KOPT-K1 (cell line): ENCODE results near the gene FHL2.
A peak's percentile ranks its signal among the peaks of the same experiment; 100 is the strongest.
"Not testable (repeated sequence)": the region's sequence is repeated elsewhere in the genome, so short reads cannot be mapped to it uniquely, and the experiment has no call there.

Experiments used
- H3K27ac ChIP-seq: fragments of 200-600 bp; sonication (generic); 2 replicates; pipeline ENCODE4 v1.5.1; 2016; ENCODE audit warnings: antibody characterized with exemption, mild to moderate bottlenecking, low read depth, low read length; ENCODE audit not compliant: poor library complexity, severe bottlenecking
- H3K36me3 ChIP-seq: fragments of 200-600 bp; sonication (generic); 2 replicates; pipeline ENCODE4 v1.5.1; 2017; ENCODE audit warnings: antibody characterized with exemption, mild to moderate bottlenecking, low read length, moderate library complexity; ENCODE audit not compliant: insufficient read depth
- H3K9me3 ChIP-seq: fragments of 200-600 bp; sonication (generic); 2 replicates; pipeline ENCODE4 v1.5.1; 2017; ENCODE audit warnings: antibody characterized with exemption, low read length, mild to moderate bottlenecking; ENCODE audit not compliant: insufficient read depth, poor library complexity, severe bottlenecking

Gene FHL2

DNA sequence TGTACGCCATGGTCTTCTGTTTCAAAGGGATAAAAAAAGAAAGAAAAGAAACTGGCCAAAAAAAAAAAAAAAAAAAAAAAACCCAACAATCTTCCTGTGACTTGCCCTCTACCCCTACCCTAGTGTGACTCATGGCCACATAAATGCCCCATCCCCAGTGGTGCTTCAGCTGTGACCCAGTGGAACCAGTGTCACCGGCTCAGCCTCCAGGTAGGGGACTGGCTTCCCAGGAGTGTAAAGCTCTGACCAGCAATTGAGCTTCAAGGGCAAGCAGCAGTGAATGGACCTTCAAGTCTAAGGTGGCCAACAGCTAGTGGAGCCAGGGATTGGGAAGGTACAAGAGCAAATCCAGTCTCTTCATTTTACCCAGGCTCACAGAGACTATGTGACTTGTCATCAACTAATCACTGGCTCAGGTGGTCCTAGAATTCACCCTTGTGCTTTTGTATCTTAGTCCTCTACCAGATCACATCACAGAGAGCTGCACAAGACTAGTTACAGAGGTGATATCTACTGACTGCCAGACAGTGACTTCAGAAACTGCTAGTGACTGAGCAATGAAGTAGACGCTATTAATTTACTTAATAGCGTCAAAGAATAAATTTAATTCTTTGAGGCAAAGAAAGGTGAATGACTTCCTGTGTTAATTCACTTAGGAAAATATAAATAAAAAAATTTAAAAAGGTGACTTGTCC, 68.0 kb downstream of the FHL2 start:
- H3K36me3 ChIP-seq, result peaks cover 8% of the 10 kb centered on the region; the same call in 1 of the 2 replicates
- H3K9me3 ChIP-seq, result no peaks in the 10 kb centered on the region
- peak overlapping the region; percentile 89 for H3K27ac ChIP-seq

DNA sequence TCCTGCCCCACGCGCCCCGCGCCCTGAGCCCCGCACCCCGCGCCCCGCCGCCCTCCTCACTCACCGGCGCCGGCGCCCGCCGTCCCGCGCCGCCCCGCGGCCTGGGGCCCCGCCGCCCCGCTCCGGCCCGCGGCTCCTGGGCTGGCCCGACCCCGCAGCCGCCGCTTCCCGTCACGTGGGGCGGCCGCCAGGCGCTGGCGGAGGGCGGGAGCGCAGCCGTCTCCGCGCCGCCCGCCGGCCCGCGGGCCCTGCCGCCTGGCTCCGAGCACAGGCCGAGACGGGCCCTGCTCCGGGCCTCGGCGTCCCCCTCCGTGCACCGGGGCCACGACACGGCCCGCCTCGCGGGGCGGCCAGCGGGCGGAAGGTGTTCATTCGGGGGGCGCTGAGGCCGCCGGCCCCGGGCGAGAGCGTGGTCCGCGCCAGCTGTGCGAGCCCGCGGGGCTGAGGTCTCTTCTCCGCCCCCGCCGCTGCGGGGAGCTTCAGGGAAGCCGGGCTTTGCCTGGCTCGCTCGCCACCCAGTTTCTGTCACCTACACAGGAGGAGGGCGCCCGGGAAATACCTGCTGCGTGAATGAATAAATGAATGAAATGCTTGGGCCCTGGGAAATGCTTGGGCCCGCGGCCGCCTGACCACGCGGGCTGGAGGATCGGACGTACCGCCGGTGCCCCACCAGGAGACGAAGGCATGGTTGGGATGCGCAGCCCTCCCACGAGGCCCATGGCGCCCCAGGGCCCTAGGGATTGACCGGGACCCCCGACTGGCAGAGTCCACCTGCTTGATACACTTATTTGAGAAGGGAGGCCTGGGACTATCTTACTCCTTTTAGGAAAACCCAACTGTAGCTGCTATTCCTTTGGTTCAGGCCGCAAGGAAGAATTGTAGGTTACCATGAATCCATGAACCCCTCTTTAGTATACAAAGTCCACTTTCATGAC, 69.0 kb downstream of the FHL2 start, which contains the start of gene TGFBRAP1:
Gene TGFBRAP1 (minus strand): TSS at position 175 of the 935 bp plus-strand sequence. CDS start 21,434 bp downstream, outside the sequence.
- Histone ChIP-seq H3K27ac (peak within 1 kb of the TSS; percentile 89), H3K9me3 (no peaks in the 10 kb centered on the region), H3K36me3 (peaks cover 15% of the 10 kb centered on the region; the same call in 1 of the 2 replicates)

DNA sequence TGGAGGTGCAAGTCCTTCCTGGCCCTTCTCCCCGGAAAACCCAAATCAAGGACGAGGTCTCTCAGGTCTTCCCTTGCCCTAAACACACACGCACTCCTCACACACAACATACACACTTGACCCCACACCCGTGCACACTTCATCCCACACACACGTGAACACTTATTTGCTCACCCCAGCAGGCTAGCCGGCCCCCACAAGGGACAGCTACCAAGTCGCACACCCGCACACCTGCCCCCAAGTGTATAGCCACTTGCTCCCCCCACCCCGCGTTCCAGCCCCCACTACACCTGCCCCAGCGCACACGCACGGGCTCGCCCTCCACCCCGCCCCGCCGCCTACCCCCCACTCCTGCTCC, 69.7 kb downstream of the FHL2 start:
- Histone ChIP-seq H3K27ac (peak overlapping the region; percentile 89), H3K9me3 (no peaks in the 10 kb centered on the region), H3K36me3 (peaks cover 14% of the 10 kb centered on the region; the same call in 1 of the 2 replicates)

DNA sequence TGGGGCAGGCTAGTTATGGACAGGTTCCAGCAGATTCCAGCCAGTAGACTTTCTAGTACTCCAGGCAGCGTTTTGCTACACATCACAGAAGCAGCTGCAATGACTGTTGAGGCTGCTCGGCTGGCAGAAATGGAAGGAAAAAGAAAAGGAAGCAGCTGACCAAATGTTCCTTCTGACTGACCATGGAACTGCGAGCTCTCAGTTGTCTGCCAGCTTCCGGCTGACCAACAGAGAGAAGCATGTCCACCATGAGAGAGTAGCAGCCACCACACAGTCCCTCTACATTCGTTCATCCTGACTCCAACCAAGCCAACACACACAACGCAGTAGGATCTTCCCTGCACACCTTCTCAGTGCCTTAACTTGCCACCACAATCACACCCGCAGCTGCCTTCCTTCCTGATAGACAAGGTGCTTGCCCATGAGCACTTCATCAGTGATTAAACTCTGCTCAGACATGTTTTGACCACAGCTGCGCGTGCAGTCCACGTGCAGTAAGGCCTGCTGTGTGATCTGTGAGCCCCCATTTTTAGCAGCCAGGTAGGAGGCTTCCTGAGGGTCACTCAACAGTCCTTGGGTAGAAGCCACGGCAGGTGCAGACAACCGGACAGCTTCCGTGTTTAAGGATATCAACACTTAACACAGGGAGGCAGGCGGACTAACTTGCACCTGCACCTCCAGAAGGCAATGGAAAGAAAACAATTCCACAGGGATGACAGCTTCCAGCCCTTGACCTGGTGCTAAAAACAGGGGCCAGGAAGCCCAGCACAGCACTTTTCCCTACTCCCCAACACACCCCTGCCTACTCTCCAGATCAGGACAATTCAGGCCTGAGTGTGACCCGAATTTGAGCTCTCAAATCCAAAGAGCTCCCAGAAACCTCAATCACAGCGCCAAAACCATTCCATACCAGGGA, 70.3 kb downstream of the FHL2 start:
- Histone ChIP-seq H3K27ac (peak overlapping the region; percentile 89), H3K9me3 (no peaks in the 10 kb centered on the region), H3K36me3 (peaks cover 11% of the 10 kb centered on the region; the same call in 1 of the 2 replicates)

DNA sequence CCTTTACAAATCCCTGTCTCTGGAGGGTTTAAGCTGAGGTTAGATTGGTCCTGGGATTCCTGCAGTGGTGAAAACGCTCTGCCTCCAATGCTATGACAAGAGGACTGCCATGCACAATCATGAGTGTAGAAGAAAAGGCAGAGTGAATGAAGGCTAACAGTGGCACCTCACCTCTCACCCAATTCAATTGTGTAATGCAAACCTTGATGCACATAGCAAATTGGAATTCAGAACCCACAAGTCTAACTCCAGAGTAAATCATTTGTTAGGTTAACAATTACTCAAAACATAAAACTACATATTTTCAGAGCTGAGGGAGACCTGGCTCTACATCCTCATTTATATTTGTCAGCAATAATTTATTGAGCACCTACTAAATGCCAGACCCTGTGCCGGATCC, 71.2 kb downstream of the FHL2 start:
- Histone ChIP-seq H3K9me3 (no peaks in the 10 kb centered on the region), H3K36me3 (peaks cover 14% of the 10 kb centered on the region; the same call in 1 of the 2 replicates), H3K27ac (no peak overlapping the region)

DNA sequence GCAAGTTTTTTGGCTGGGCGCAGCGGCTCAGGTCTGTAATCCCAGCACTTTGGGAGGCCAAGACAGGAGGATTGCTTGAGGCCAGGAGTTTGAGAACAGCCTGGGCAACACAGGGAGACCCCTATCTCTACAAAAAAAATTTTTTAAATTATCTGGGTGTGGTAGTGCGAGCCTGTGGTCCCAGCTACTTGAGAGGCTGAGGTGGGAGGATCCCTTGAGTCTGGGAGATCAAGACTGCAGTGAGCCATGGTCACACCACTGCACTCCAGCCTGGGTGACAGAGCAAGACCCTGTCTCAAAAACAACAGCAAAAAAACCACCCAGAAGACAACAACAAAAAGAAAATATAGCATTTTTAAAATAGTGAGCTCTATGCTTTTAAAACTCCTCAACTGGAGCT, 71.6 kb downstream of the FHL2 start:
- not testable (repeated sequence) for H3K9me3 ChIP-seq, H3K27ac ChIP-seq
- peaks cover 18% of the 10 kb centered on the region; the same call in 1 of the 2 replicates for H3K36me3 ChIP-seq

DNA sequence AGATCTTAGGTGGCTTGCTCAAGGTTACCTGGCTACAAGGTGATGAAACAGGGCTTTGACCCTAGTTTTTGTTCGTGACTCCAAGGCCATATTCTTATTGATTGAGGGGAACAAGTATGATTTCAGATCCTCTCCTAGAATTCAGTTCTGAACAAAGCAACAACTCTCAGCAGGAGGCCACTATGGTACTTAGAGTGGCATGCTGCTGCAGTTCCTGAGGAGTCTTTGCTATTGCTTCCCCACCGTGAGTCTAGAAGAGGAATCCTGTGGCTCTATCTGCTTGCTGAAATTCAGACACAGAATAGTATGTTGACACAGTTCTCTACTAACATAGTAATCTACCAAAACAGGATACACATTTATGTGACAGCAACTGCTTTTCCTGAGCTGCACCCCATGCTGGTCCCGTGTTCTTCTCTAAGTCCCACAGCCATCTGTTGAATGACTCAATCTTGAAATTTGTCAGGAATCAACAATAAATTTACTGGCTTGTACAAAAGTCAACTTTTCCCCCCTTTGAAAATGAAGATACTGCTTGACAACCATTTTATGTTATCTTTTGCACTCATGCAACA, 73.4 kb downstream of the FHL2 start:
- Histone ChIP-seq H3K36me3 (peaks cover 18% of the 10 kb centered on the region; the same call in 1 of the 2 replicates), H3K9me3 (no peaks in the 10 kb centered on the region), H3K27ac (no peak overlapping the region)

DNA sequence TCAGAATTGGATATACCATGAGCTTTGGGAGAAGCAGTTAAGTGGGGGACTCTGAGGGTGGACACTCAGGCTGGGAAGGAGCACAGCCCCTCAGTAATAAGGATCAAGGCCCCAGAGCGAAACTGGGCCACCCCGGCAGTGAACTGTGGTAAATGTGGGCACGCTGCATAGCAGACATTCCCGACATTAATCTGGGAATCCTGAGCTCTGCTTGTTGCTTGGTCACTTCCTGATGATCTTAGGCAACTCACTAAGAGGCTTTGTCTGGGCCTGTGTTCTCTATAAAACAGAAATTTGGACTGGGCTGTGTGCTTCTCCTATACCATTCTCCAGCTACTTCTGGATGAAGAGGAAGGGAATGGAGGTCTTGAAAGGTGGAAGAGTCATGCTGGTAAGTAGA, 74.1 kb downstream of the FHL2 start:
- Histone ChIP-seq H3K9me3 (no peaks in the 10 kb centered on the region), H3K27ac (no peak overlapping the region), H3K36me3 (peaks cover 18% of the 10 kb centered on the region; the same call in 1 of the 2 replicates)

DNA sequence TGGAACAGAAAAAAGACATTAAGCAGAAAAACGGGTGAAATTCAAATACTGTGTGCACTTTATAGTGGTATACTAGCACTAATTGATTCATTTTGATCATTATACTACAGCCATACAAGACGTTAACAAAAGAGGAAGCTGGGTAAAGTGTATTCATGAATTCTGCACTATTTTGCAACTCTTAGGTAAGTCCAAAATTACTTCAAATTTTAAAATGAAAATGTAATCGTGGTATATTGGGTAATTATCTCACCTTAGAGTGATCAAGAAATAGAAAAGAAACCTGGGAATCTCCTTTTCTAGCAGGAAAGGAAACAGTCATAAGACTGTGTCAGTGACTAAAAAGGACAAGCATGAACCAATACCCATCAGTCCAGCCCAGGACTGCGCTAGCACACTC, 74.8 kb downstream of the FHL2 start:
- Histone ChIP-seq H3K27ac (no peak overlapping the region), H3K36me3 (peaks cover 18% of the 10 kb centered on the region; the same call in 1 of the 2 replicates), H3K9me3 (no peaks in the 10 kb centered on the region)

DNA sequence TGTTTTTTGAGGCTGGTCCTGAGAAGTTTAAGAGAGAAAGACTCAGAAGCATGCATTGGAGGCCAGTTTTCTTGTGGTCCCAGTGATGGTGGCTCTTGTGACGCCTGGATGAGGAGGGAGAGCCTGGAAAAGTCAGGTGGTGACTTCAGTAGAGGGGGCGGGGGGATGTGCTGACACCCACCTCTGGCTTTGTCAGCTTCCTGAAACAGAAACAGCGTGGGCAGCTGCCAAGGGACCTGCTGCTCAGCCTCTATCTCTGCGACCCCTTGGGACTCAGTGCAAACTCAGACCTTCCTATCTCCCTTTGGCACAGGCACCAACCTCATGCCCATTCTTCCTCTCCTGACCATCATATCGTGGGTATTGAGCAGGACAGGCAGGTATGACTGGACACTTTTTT, 75.7 kb downstream of the FHL2 start:
- Histone ChIP-seq H3K27ac (no peak overlapping the region), H3K9me3 (no peaks in the 10 kb centered on the region), H3K36me3 (peaks cover 18% of the 10 kb centered on the region; the same call in 1 of the 2 replicates)

DNA sequence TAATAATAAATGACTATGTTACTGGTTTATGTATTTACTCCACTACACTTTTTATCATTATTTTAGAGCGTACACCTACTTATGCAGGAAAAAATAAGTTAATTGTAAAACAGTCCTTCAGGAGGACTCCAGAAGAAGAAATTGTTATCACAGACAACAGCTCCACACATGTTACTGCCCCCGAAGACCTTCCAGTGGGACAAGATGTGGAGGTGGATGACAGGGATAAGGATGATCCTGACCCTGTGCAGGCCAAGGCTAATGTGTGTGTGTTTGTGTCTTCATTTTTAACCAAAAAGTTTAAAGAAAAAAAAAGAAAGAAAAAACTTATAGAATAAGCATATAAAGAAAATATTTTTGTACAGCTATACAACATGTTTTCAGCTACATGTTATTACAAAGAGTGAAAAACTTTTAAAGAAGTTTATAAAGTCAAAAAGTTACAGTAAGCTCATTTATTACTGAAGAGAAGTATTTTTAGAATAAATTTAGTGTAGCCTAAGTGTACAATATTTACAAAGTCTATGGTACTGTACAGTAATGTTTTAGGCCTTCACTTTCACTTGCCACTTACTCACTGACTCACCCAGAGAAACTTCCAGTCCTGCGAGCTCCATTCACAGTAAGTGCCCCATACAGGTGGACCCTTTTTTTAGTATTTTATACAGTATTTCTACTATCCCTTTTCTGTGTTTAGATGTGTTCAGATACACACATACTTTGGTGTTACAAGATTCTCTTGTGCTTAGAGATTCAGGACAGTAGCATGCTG, 76.8 kb downstream of the FHL2 start:
- Histone ChIP-seq H3K9me3 (no peaks in the 10 kb centered on the region), H3K27ac (no peak overlapping the region), H3K36me3 (peaks cover 18% of the 10 kb centered on the region; the same call in 1 of the 2 replicates)

DNA sequence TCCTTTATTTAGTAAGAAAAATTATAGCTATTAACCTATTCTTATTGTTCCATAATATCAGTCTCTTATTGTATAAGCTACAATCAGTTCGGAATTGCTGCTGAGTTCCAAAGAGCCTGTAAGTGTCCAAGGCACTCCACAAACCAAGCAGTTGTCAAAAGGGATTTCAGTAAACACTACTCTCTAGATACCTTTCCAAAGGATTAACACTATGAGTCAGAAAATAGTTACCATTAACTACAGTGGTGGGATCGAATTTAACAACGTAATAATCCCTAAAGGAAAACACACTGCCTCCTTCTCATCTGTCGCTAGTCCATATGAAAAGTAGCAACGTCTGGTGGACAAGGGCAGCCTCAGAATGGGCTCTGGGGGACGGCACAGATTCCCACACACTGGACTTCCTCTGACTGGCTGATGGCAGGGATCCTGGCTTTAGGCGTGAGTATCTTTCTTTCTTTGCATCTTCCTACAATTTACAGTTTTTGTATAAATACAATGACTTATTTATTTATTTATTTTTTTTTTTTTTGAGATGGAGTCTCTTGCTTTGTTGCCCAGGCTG, 78.1 kb downstream of the FHL2 start:
- Histone ChIP-seq H3K27ac (no peak overlapping the region), H3K9me3 (no peaks in the 10 kb centered on the region), H3K36me3 (peaks cover 18% of the 10 kb centered on the region; the same call in 1 of the 2 replicates)

DNA sequence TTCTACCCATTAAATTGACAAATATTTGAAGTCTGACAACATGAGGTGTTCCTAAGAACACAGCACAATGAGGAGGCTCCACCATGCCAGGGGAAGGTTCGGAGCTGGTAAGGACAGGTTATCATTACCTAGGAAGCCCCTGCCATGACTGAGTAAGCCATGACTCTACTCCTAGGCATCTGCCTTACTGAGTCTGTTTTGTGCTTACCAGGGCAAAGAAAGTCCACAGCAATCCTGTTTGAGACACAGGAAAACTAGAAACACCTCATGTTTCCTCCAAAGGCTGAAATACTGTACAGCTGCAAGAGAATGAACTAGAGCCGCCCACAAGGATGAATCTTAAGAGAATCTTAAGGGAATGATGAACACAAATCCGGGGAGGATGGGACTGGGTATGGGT, 80.9 kb downstream of the FHL2 start:
- peaks cover 6% of the 10 kb centered on the region; the same call in 1 of the 2 replicates for H3K36me3 ChIP-seq
- no peak overlapping the region for H3K27ac ChIP-seq
- H3K9me3 ChIP-seq, result no peaks in the 10 kb centered on the region
